Measurements from ENCODE around the gene SIK3. TPM values are rescaled to one million over a fixed set of nuclear protein-coding genes. Genes with fewer than 3 reads are reported as not detected.

The SIK3 gene
- total RNA-seq, 4 donors from 2014 or later, result 14.1 to 77.0 (median 40.7) TPM

- H3K36me3 ChIP-seq, result no peaks in the 10 kb centered on the region
- H3K27ac ChIP-seq, result no peak overlapping the region
- no peak overlapping the region for H3K4me3 ChIP-seq
- no peaks in the 10 kb centered on the region for H3K4me1 ChIP-seq
- TF ChIP-seq POLR2A (IDR thresholded peaks at IDR 0.05) (no peak), CTCF (IDR thresholded peaks at IDR 0.05) (no peak)
- H3K27me3 ChIP-seq, result no peaks in the 10 kb centered on the region
- H3K9me3 ChIP-seq, result no peaks in the 10 kb centered on the region
- intact Hi-C loops (cut with DNase I; ENCODE audit: low total_unique reads), result loop anchor here (10.0 kb wide), 1 partner anchor 431 kb away; no protein-coding TSS in a partner anchor
- no peak for DNase-seq
Measured at GRCh38 chr11:116793772-116794097, 304.5 kb downstream of the SIK3 start.

Small RNA genes lying within 50 kb of the gene (small RNA-seq; reads per million reads assigned to genes)
- gene AP000936.3 (not detected), gene RNY4P6 (3.0 reads per million, percentile 81 among the genes with 10 or more reads in this experiment)

Other genes with a start within 250 kb of the SIK3 start
- 100 to 1,000 TPM in 3 of 4 donors, 10 to 100 TPM in 1; 62.8 to 154 (median 128) TPM for gene PAFAH1B2, start 45.9 kb upstream of the SIK3 start, total RNA-seq
- gene SIDT2, start 80.3 kb upstream of the SIK3 start, total RNA-seq, result 10 to 100 TPM in 3 of 4 donors, 1 to 10 TPM in 1; 6.4 to 91.3 (median 28.7) TPM
- gene TAGLN, start 100.9 kb upstream of the SIK3 start, total RNA-seq, result 1,000 to 10,000 TPM; 1,588 to 9,854 (median 3,936) TPM
- gene PCSK7, start 133.6 kb upstream of the SIK3 start, total RNA-seq, result 10 to 100 TPM; 23.3 to 78.9 (median 35.3) TPM
- gene RNF214, start 134.2 kb upstream of the SIK3 start, total RNA-seq, result 10 to 100 TPM in 2 of 4 donors, 1 to 10 TPM in 2; 4.4 to 38.6 (median 11.4) TPM
- gene BACE1-AS, start 192.9 kb upstream of the SIK3 start, total RNA-seq, result 10 to 100 TPM in 2 of 4 donors, 1 to 10 TPM in 1, under 1 TPM in 1; 0.88 to 39.7 (median 12.0) TPM
- 100 to 1,000 TPM in 1 of 4 donors, 10 to 100 TPM in 3; 17.2 to 103 (median 32.7) TPM for gene BACE1, start 217.8 kb upstream of the SIK3 start, total RNA-seq
- gene CEP164, start 229.4 kb upstream of the SIK3 start, total RNA-seq, result 10 to 100 TPM; 16.4 to 64.2 (median 46.1) TPM